HG03025 (cell line): Measurements from ENCODE around the gene ACOX2.
A peak's percentile ranks its signal among the peaks of the same experiment; 100 is the strongest.

Source experiments
- ATAC-seq: cut with Tn5 transposase; IDR thresholded peaks from one replicate; pipeline ENCODE4 v1.9.1; 2021; ENCODE audit warnings: mild to moderate bottlenecking, moderate library complexity; ENCODE audit not compliant: unreplicated experiment, low FRiP score

ACOX2 gene

DNA sequence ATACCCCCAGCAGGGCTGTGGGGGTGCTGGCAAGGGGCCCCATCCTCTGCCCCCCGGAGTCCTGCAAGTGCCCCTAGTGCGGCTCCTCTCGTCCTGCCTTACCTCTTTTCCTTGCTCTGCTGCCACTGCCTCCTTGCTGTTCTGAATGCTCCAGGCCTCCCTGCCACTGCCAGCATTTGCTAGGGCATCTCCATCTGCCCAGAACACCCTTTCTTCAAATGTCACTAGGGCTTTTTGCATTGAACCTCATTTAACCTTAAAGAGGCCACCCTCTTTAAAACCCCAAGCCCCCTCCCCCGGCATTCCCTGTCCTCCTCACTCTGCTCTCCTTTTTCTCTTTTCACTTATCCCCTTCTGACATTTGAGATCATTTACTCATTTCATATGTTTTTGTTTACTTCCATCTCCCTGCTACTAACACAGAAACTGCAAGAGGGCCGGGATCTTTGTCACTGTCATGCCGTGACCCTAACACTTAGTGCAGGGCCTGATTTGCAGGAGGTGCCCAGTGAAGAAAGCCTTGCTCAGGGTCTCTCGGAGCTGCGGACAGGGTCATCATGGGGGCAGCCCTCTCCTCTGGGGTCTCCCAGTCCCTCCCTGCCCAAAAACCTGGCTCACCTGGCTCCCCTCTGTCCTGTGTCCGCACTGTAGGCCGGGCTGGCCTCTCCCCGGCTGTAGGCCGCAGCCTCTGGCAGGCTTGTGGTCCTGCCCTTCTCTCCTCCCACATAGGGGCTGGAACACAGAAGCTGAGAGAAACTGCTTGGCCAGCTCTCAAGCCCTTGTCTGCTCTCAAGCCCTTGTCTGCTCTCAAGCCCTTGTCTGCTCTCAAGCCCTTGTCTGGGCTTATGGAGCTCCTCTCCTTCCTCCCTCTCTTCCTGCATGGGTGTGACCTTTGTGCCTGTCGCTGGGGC lies at the start of gene ACOX2:
Gene ACOX2 (minus strand): TSS at position 690 of the 911 bp plus-strand sequence. CDS start 2,084 bp downstream, outside the sequence.
- ATAC-seq: no peak

DNA sequence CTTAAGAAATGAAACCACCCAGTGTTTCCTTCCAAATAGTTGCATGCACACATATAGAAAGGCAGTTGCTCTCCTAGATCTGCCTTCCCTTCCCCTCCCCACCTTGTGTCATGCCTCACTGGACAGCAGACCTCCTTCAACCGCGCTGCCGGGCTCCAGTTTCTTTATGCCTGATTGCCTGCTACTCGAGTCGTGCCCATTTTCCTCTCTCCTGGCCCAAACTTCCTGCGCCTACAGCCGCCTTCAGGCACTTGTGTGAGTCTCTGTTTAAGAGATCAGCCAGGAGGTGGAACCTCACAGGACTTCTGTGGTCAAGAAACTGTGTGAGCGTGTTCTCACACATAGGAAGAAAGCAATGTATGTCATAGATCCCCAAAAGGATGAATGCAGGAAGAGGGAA lies 49.0 kb upstream of the ACOX2 start:
- ATAC-seq: no peak

DNA sequence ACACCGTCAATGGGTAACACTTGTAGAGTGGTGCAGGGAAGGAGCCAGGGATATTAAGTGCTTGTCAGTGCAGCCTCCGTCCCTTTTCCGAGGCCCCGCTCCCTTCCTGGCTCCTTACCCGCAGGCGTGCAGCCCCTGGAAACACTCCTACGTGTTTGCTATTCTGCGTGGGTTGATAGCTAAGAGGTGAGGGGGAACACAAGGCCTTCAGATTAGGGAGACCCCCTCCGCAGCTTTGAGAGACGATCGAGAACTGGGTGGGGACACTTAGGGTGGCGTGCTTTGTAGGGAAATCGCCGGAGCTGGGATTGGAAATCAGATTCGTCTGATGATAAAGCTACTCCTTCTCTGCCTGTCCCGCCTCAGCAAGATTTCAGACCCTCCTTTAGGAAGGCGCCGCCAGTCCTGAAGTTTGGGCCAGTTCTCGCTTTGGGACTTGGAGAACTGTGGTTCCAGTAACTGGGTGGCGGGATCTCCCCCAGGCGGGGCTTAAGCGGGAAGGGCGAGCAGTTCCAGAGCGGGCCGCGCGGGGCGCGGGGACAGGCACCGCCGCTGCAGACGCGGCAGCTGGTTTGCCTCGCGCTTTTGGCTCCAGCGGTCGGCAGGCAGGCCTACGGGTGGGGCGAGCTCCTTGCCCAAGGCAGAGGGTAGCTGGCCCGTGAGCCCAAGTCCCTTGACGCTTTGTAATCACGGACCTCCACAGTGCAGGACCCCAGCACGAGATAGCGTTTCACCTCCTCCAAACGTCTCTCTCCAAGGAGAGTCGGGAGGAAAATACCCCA lies 48.2 kb upstream of the ACOX2 start:
- peak; percentile 74 for ATAC-seq

DNA sequence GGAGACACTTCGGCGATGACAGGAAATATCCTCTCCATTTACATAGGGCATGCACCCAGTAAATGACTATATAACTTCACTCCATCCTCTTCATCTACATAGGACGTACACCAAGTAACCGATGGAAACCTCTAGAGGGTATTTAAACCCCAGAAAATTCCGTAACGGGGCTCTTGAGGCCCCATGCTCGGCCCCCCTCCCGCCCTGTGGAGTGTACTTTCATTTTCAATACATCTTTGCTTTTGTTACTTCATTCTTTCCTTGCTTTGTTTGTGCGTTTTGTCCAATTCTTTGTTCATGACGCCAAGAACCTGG lies 47.7 kb upstream of the ACOX2 start:
- no peak for ATAC-seq

DNA sequence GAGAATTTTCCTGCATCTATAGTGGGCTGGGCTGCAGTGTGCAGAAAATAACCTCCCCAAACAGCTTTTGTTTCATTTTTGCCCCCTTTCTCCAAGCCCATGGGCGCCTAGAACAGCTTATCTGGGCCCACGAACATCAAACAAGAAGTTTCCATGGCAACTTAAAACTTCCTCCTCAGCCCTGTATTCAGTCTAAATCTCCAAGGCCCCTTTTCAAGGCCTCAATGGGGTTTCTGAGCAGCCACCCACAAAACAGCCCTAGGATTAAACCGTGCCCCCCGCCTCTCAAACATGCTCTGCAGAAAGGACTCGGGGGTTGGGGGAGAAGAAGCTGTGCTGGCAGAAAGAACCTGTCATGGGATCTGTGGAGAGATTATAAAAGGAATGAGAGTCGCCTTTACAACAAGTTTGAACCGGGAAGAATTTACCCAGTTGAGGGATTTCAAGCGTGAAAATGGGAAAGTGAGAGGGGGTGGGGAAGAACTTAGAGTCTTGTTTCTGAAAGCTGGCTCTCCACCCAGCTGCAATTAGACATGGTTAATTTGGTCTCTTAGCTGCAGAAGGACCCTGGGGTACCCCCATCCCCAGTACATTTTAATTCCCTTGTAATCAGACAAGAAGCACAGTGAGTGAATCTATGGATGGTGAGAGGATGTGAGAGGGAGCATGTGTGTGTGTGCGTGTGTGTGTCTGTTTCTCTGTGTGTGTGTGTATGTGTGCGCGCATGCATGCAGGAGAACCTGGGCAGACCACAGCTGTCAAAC lies 44.5 kb upstream of the ACOX2 start:
- no peak for ATAC-seq

DNA sequence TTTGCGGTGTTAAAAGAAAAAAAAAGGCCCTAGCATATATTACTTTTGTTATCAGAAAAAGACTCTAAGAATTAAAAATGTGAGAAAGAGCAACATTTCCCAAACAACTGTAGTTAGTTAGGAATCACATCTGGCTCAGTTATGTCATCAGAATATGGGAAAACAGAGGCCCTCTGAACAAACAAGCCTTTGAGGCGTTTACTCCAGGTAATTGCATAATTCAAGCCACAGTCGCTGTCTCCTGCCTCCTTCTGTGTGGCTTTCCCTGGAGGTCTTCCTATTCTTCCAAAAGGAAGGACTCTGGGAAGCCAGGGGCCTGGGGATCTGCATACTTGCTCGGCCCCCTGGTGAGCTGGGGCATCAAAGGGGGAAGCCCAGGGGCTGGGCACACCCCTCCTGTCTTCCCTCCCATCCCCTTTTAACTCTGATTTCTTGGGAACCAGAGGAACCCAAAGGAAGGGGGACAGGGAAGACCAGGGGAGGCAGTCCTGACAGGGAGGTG lies 43.9 kb upstream of the ACOX2 start:
- ATAC-seq: no peak

DNA sequence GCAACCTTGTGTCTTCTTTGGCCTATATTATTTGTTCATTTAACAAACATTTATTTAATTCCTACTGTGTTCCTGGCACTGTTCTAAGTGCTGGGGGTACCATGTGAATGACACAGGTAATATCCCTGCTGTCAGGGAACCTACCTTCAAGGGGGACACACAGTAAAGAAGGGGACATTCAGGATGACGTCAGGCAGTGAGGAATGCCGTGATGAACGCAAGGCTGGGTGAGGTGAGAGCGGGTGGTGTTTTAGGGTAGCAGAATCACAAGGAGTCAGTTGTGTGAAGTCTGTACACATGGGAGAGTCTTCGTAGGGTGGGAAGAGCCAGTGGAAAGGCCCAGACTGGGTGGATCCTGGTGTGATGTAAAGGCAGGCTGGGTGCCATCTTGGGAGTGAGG lies 41.9 kb upstream of the ACOX2 start:
- no peak for ATAC-seq

DNA sequence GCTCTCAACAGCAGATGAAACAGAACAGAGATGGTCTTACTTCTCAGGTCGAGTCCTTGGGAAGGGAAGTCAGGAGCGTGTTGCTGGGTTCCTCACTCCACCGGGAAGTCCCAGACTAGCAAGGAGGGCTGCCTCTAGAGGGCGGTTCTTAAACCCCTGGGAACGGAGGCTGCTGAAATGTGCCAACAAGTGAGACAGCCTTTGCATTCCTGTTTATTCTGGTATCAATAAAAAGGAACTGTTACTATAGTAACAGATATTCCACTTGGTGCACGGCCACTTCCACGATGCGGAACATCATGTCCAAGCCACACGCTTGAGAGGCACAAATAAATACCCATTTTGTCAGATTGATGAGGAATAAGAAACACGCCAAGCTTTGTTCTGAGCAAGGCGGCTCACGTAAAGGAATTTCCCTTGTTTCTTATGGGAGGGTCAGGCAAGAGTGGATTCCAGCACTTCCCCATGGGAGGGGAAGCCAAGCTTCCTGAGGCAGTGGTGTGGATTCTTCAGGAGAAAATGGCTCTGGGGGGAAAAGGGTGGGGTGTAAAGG lies 40.4 kb upstream of the ACOX2 start, which contains the start of gene FAM107A:
Gene FAM107A (minus strand): TSS at position 123 of the 553 bp plus-strand sequence. CDS start 7,531 bp downstream, outside the sequence.
- no peak for ATAC-seq

DNA sequence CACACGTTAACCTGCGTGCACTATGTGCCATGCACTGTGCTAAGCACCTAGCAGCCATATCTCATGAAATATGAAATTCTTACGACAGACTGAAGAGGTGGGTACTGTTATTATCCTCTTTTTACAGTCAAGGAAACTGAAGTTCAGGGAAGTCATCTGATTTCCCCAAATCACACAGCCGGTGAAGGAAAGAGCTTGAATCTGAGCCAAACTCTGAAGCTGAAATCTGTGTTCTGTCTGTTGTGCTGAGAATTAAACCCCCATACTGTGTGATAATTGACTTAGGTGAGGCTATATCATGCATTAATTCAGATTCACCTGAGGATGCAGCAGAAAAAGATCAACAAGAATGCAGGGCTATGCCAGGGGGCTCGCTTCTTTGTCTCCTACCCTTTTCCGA lies 39.7 kb upstream of the ACOX2 start:
- no peak for ATAC-seq

DNA sequence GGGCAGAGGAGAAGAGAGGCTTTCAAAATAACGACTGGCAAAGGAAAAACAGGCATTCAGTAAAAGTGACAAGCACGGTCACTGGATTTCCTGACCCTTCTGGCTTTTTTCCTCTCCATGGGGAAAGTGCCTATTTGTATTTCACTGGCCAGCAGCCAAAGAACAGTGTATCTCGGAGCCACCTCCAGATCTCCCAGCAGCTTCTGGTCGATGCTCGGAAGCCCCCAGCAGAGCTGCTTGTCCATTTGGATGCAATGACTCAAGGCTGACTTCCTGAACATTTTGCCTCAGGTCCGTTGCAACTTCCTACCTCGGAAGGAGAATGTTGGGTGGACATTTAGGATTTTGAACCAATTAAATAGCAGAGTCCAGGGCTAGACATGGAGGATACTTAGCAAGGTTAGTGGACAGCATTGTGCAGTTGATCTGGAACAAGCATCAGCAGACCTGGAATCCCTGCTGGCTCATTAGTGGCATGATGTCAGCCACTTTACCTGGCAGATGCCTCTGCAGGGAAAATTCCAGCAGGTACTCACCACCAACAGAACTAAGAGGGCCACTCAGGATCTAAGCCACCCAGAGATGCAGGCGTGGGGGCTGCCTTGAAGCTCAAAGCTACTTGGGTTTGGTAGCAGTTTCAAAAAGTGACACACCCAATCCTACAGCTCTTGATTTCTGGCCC lies 39.1 kb upstream of the ACOX2 start:
- no peak for ATAC-seq

DNA sequence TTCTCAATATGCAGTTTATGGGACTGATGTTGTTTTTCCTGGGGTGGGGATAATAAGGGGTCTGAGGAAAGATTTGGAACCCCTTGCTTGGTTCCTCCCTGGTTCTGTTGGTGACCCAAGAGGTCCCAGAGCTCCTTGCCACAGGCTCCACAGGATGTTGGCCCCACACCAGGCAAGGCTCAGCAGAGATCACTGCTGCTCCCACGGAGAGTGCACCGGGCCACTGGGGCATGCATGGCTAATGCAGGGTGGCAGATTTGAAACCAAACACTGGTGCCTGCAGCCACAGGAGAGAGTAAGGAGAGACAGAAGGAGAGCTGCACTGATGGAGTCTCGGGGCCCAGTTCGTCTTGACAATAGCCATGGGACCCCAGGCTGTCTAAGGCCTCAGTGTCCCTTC lies 37.7 kb upstream of the ACOX2 start:
- no peak for ATAC-seq

DNA sequence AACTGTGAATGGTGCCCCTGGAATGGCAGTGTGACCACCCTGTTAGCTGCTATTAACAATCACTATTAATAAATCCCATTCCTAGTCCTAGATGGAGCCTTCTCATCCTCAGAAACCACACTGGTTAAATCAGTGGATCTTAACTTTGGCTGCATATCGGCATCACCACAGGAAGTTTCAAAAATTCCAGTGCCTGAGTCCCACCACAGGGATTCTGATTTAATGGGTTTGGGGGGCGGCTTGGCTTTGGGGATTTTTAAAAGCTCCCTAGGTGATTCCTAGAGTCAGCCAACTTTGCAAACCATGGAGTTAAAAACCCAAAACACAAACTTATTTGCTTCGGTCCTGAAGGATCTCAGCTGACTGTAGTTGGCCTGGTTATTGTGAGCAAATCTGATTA lies 37.1 kb upstream of the ACOX2 start:
- no peak for ATAC-seq

DNA sequence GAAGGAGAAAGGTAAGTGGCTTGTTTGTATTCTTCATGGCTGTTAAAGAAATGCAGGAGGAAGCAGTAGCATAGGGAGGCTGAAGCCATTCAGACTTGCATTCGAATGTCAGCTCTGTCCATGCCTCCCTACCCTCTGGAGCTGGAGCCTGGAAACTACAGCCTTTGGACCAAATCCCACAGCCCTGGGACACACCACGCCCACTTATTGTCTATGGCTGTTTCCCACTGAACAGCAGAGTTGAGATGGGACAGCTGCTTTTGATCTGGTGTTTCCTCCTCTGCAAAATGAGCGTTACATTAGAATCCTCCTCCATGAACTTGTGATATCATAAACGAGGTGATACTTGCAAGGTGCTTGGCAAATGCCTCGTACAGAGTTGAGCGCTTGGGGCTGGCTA lies 36.6 kb upstream of the ACOX2 start:
- ATAC-seq: no peak

DNA sequence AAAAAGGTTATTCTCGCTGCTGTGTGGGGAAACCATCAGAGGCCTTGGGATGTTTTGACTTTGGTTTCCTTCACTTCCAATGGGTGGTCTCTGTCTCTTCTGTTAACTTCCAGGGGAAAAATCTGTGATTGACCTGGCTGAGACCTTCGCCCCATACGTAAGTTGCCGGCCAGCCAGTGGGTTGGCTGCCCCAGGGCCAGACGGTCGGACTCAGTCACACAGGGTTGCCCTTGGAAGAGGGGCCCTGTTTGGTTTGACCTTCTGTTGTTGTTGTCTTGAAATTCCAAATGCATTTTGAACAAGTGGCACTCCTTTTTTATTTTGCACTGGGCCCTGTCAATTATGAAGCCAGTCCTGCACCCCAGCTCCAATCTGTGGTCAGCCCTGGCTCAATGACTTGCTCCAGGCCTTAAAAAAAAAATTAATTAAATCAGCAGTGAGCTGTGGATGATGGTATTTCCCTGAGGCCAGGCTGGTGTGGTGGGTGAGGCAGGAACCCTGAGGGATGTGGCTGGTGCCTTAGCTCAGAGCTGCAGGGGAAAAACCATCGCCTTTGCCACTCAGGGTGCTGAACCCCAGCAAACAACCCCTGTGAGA lies 35.7 kb upstream of the ACOX2 start:
- no peak for ATAC-seq

DNA sequence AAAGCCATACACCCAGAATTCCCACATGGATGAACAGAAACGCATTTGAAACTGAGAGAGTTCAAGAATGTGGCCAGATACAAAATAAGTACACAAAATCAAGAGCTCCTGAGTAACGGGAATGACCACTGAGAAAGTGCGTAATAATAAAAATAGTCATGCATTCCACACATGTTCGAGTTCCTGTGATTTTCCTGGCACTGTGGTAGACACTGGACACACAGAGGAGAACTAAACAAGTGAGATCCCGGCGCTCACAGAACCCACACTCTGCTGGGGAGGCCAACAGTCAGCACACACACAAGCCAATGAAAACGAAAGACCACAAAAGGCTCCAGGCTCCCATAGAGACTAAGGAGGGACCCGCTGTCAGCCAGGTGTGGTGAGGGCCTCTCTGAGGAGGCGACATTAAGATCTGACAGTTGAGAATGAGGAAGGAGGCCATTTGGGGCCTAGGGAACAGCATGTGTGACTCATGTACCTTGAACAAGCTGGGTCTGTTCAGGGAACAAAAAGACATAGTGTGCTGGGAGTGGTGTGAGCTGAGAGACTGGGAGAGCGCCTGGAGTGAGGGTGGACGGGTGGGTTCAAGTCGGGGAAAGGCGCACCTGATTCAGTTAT lies 35.1 kb upstream of the ACOX2 start:
- ATAC-seq: no peak

DNA sequence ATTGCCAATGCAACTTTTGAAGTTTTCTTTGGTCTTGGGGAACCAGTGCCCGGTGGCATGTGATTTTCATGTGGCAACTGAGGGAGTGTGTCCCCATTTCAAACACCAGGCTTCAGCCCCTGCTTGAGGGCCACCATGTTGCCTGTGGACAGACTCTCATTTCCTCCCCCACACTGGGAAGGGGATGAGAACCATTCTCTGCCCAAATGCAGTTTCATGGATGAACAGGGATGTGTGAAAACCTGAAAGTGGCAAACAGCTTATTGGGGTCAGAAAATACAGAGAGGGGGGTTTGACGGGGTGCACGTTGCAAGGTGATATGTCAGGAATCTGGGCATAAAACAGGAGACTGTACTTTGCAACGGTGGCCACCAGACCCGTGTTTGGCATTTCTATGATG lies 33.9 kb upstream of the ACOX2 start:
- no peak for ATAC-seq

DNA sequence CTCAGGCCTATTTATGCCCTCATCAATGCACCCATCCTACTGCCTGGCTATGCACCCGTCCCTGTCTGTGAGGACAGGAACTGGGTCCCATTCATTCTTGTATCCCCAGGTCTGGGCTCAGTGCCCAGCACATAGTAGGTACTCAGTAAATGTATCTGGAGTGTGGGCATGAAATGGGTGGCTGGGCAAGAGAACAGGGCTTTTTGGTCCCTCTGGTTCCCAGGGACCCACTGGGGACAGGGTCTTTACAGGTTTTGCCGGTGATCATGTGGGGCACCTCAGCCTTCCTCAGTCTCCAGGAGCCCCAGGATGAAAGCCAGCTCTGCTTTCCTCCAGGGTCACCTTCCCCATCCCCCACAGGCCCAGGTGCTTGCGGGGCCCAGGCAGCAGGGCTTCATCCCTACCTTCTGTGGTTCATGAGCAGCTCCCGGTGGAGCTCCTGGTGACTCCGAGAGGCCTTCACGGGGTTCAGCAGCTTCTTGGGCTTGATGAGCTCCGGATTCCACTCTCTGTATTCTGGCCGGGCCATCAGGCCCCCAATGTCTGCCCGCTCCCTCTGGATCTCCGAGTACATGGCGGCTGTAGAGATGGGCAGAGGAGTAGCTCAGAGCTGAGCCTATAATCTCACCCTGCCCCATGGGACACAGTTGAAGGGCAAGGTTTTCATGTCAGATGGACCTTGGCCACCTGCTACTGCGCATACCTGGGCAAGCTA lies 32.5 kb upstream of the ACOX2 start:
- no peak for ATAC-seq

DNA sequence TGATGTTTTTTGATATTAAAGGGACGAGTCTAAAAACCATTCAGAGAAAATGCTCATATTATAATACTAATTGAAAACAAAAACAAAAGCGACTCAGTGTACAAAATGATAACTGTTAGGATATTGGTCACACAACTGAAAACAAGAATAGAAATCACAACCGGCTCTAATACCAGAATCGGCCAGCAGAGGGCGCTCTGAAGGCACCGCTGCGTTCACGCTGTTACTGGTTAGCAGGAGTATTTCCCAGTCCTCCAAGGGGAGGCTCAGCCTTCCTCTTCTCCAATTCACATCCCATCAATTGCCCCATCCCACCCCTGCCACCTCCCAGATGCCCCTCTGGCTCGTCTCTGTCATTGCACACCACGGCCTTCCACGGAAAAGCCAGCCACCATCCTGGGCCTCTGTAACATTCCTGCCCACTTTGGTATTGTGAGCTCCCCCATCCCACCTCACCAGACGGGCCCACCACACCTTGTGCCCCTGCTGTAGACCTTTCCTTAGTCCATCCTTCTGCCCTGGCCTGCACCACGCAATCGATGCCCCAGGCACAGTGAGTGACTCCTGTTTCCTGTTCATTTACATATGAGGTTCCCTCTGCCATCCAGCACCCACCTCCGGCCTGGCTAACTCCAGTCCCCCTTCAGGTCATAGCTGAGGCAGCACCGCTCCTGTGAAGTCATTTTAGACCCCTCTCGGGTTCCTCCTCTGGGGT lies 31.7 kb upstream of the ACOX2 start:
- ATAC-seq: peak; percentile 45
